Right lobe of liver (tissue), 4 donors: ENCODE data around the gene KSR2.

Source experiments
- POLR2A ChIP-seq: fragments of 450-650 bp; IDR thresholded peaks from one replicate; pipeline ENCODE4 v1.6.1; 2017; ENCODE audit warnings: antibody characterized with exemption, mild to moderate bottlenecking
- TF ChIP-seq, protein P1 (sequence below), 4 donors: fragments of 200-600 bp in 3 of 4; fragments of 450-650 bp in 1 of 4; IDR thresholded peaks; one replicate each; pipeline versions ENCODE4 v1.5.1 to v1.8.0; 2016 to 2022; ENCODE audit warnings: antibody characterized with exemption in 4 of 4, mild to moderate bottlenecking in 2 of 4
- donor health status: DM: no; HTN: no; CAD: no.
- donor health status: DM: no; HTN: no; CAD: no.
- donor health status: DM: no; HTN: yes; CAD: no.

DNA sequence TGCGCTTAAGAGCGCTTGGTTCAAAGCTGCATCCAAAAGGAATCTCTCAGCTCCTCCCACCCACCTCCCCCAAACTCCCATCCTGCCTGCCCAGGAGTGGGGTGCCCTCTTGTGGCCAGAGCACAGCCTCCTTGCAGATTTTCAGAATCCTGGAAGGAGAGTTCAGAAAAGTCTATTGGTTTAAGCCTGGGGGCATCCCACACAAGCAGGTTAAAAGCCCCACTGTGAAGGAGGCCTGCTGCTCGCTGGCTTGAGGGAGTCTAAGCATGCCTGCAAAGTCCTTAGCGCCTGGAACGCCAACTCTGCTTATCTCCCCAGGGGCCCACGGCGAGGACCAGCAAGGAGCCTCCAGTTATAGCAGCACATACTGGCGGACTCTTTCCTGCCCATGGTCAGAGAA is 297.1 kb downstream of the KSR2 start:
- TF ChIP-seq, protein P1, sequence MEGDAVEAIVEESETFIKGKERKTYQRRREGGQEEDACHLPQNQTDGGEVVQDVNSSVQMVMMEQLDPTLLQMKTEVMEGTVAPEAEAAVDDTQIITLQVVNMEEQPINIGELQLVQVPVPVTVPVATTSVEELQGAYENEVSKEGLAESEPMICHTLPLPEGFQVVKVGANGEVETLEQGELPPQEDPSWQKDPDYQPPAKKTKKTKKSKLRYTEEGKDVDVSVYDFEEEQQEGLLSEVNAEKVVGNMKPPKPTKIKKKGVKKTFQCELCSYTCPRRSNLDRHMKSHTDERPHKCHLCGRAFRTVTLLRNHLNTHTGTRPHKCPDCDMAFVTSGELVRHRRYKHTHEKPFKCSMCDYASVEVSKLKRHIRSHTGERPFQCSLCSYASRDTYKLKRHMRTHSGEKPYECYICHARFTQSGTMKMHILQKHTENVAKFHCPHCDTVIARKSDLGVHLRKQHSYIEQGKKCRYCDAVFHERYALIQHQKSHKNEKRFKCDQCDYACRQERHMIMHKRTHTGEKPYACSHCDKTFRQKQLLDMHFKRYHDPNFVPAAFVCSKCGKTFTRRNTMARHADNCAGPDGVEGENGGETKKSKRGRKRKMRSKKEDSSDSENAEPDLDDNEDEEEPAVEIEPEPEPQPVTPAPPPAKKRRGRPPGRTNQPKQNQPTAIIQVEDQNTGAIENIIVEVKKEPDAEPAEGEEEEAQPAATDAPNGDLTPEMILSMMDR (IDR thresholded peaks at IDR 0.05) = peak; percentile 20 to 61 (median 51)
- TF ChIP-seq POLR2A = no peak
